T-cell (primary cell): ENCODE results near the gene C2orf72. TPM values are rescaled to one million over a fixed set of nuclear protein-coding genes. Genes with fewer than 3 reads are reported as not detected.

Experiments used
- ATAC-seq, 4 experiments: fragments of 200-7000 bp in 3 of 4; fragments of 150-1000 bp in 1 of 4; cut with Tn5 transposase; replicated peaks in 1 of 4; 1 replicate in 3 of 4; 2 replicates in 1 of 4; pipeline ENCODE4 v1.10.0; 2021; ENCODE audit warnings: moderate library complexity in 3 of 4, mild to moderate bottlenecking in 2 of 4, moderate number of reproducible peaks in 1 of 4
- CTCF ChIA-PET, 2 donors: fragments of 300-600 bp; sonication (Branson Sonifier 250); formaldehyde crosslinking; loops; one replicate each; lab custom pipeline; 2022; ENCODE audit warnings: antibody characterized with exemption in 2 of 2; lab: Charles Lee
- POLR2A ChIA-PET, 2 donors: fragments of 300-600 bp; sonication (Branson Sonifier 250); formaldehyde crosslinking; loops; one replicate each; lab custom pipeline; 2022; ENCODE audit warnings: antibody characterized with exemption in 2 of 2; lab: Charles Lee
- DNase-seq, 35 experiments: peaks; one replicate each; pipeline versions ENCODE4 v3.0.0 to v3.0.0-alpha.2; 2013 to 2023
- H3K27ac ChIP-seq: one replicate; pipeline ENCODE4 v1.5.1; 2013; ENCODE audit warnings: low read length
- H3K27me3 ChIP-seq, 2 experiments: replicated peaks in 1 of 2; 1 replicate in 1 of 2; 2 replicates in 1 of 2; pipeline versions ENCODE4 v1.6.1 to v1.7.0; 2013; ENCODE audit warnings: low read length in 1 of 2, mixed read lengths in 1 of 2; ENCODE audit not compliant: control insufficient read depth in 2 of 2, insufficient read depth in 2 of 2; ENCODE audit errors: extremely low read depth in 1 of 2
- H3K36me3 ChIP-seq, 2 donors: 1 replicate in 1 of 2; 2 replicates in 1 of 2; pipeline versions ENCODE4 v1.6.1 to v1.7.0; 2013; ENCODE audit warnings: low read length in 1 of 2; ENCODE audit not compliant: control insufficient read depth in 2 of 2, insufficient read depth in 1 of 2; ENCODE audit errors: extremely low read depth in 1 of 2
- H3K4me1 ChIP-seq, 2 experiments: 1 replicate in 1 of 2; 2 replicates in 1 of 2; pipeline versions ENCODE4 v1.6.1 to v1.7.0; 2013; ENCODE audit warnings: low read length in 2 of 2, mixed read lengths in 1 of 2; ENCODE audit not compliant: insufficient read depth in 2 of 2, control insufficient read depth in 1 of 2; ENCODE audit errors: extremely low read depth in 1 of 2
- H3K4me3 ChIP-seq, 2 donors: 1 replicate in 1 of 2; 2 replicates in 1 of 2; pipeline versions ENCODE4 v1.5.1 to v1.7.0; 2013; ENCODE audit warnings: mild to moderate bottlenecking in 2 of 2, low read length in 1 of 2, moderate library complexity in 1 of 2; ENCODE audit not compliant: control insufficient read depth in 1 of 2; ENCODE audit errors: extremely low read depth in 1 of 2
- H3K9me3 ChIP-seq: 2 replicates; pipeline ENCODE4 v1.7.0; 2013
- H3K27ac Mint-ChIP-seq, 2 donors: one replicate each; pipeline ENCODE4 v1.8.0; 2020 to 2021; ENCODE audit warnings: mild to moderate bottlenecking in 2 of 2, mixed read lengths in 2 of 2
- H3K27me3 Mint-ChIP-seq, 2 donors: one replicate each; pipeline ENCODE4 v1.8.0; 2021 to 2022; ENCODE audit warnings: mixed read lengths in 2 of 2
- H3K36me3 Mint-ChIP-seq: one replicate; pipeline ENCODE4 v1.8.0; 2021; ENCODE audit warnings: mixed read lengths
- H3K4me1 Mint-ChIP-seq, 3 donors: one replicate each; pipeline ENCODE4 v1.8.0; 2020 to 2022; ENCODE audit warnings: mixed read lengths in 3 of 3, mild to moderate bottlenecking in 1 of 3
- H3K4me3 Mint-ChIP-seq, 3 donors: one replicate each; pipeline ENCODE4 v1.8.0; 2020 to 2022; ENCODE audit warnings: mild to moderate bottlenecking in 3 of 3, mixed read lengths in 3 of 3, moderate library complexity in 3 of 3
- H3K9me3 Mint-ChIP-seq, 3 donors: one replicate each; pipeline ENCODE4 v1.8.0; 2020 to 2022; ENCODE audit warnings: mixed read lengths in 3 of 3
- WGBS: methylation state at CpG from one replicate; pipeline ENCODE4 v1.1.5; 2013; ENCODE audit warnings: missing lambda C conversion rate; ENCODE audit not compliant: insufficient coverage; 5-methylcytosine and 5-hydroxymethylcytosine counted together
- total RNA-seq, 35 experiments: library from RNA in 6 of 35; stranded (reverse) in 6 of 35; fragments of 120-200 nt in 1 of 35; gene quantifications; one replicate each; pipeline versions ENCODE4 v1.2.1 to v1.2.4 and lab custom pipeline; 2013 to 2026

The C2orf72 gene
- total RNA-seq, 5 donors from 2014 or later (not counting 1 experiment from before 2014, with no cell fraction given), result 0.13 to 0.20 TPM; not detected in 3

DNA sequence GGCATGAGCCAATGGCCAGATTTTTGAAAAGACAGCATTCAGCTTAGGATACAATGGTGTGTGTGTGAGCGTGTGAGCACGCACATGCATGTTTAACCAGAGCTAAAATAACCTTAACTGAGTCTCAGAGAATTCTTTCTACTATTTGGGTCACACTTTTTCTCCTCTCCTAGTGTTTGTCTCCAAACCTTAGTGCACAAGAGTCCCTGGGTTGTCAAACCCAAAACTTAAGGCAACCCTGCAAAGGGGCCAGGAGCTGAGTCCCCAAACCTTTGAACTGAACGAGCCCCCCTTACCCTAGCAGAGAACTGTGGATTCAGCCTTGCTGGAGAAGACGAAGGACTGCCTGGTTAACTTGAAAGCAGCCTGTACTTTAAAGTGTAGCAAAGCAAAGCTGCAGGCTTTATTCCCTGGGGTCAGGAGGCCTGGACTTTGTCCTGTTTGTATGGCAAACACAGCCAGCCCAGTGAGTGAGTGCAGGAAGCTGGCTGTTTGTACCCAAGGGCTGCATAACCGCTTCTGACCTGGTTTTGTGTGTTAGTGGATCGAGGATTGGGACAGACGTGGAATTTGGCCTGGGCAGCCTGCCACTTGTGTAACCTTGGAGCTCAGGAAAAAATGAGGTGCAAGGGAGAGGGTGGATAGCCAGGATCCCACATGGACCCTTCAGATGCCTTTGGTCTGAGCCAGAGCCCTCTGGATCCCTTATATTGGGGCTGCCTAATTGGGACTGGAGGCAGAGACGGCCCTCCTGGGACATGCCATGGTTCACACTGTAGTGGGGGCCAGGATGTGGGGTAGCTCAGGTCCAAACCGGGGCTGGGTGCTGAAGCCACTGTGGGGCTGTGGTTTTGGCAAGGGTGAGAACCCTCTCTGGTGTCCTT, 12.9 kb downstream of the C2orf72 start:
- WGBS, result 64% methylated on average over 6 of the region's 9 CpGs
- H3K36me3 Mint-ChIP-seq, result no peaks in the 10 kb centered on the region
- DNase-seq (peak in 1 of 35 experiments; percentile 14), ATAC-seq (no peak)
- ChIA-PET CTCF (no interaction called here), POLR2A (no interaction called here)
- no peaks in the 10 kb centered on the region for H3K9me3 Mint-ChIP-seq
- H3K9me3 ChIP-seq, result no peaks in the 10 kb centered on the region
- H3K4me1 Mint-ChIP-seq, result peaks cover 20 to 23% (median 21%) of the 10 kb centered on the region in 3 donors
- no peak overlapping the region for H3K4me3 ChIP-seq
- H3K27me3 ChIP-seq, result peaks cover 2 to 37% of the 10 kb centered on the region in 2 experiments
- no peak overlapping the region for H3K4me3 Mint-ChIP-seq
- H3K27ac Mint-ChIP-seq, result no peak overlapping the region
- no peaks in the 10 kb centered on the region for H3K36me3 ChIP-seq
- H3K4me1 ChIP-seq, result peaks cover 3 to 28% of the 10 kb centered on the region in 2 experiments
- H3K27ac ChIP-seq, result no peak overlapping the region
- H3K27me3 Mint-ChIP-seq, result peaks cover 6 to 7% of the 10 kb centered on the region in 2 donors

DNA sequence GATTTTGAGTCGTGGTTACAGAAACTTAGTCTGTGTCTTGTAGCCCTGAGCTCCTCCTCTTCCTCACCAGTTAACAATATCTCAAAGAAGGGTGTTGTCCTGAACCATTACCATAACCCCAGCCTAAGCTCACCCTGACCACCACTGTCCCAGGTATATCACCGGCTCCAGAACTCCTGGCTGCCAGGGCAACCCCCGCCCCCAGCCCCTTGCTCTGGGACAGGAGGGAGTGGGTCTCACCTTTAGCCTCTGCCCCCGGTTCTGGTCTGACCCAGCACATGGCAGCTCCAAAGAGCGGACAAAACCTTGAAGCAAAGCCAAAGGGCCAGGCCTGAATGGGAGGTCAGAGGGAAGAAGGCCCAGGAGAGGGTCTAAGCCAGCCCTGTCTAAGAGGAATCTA, 13.8 kb downstream of the C2orf72 start:
- WGBS, result 88% methylated on average over 3 of the region's 5 CpGs
- POLR2A ChIA-PET, result no interaction called here
- peak overlapping the region in 1 of 3 donors; percentile 43 for H3K4me3 Mint-ChIP-seq

DNA sequence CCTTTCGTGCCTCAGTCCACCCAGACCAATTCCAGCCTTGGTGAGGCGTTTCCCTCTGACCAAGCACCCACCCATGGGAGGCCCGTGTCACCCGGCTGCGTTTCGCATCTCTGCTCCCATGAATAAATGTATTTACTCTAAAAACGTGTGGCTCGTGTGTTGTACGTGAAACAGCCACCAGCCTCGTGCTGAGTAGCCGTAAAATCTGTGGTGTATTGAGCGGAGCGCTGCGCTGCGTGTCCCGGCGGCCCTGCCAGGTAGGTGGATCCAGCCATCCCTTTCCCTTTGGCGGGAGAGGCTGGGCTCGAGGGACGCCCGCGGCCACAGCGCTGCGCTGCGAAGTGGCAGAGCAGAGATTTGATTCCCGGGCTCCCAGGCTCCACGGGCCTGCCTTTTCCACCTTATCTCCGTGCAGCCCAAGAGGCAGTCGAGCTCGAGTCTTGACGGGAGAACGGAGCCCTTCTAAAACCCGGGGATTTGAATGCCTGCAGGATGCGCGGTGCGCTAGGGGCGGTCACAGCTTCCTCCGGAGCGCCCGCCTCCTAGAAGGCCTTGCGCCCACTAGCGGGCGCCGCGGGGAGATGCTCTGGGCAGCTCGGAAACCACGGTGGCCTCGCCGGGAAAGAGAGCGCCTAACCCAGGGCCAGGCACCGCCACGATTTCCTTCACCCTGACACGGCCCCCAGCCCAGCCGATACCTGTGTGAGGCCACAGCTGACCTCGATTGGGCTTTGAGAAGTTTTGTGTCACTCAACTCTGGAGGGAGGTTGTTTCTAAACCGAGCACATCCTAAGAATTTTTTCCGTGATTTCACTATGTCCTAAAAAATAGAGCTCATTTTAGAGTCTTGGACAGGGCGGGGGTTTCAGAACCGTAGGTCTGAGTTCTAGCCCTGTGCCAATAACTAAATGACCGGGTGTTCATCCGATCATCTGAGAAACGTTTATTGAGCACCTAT, 15.4 kb downstream of the C2orf72 start:
- DNase-seq (peak; percentile 66 to 89 (median 75)), ATAC-seq (peak; percentile 74 to 77 (median 76))
- peak overlapping the region; percentile 60 to 79 for H3K4me3 ChIP-seq
- ChIA-PET CTCF (interaction anchor here (0.5 to 1.3 kb wide), 15 partner anchors 9 to 1658 kb away, joined by 3 to 8 read pairs (median 3); partner anchors contain the start of gene HTR2B (in 1 of the 2)), POLR2A (interaction anchor here (0.5 kb wide), 2 partner anchors 33 to 1123 kb away, joined by 3 read pairs; no protein-coding TSS in a partner anchor)
- WGBS, result 4% methylated on average over 53 of the region's 62 CpGs
- Mint-ChIP-seq H3K4me3 (peak overlapping the region; percentile 85 to 91 (median 90)), H3K9me3 (no peaks in the 10 kb centered on the region), H3K36me3 (no peaks in the 10 kb centered on the region), H3K4me1 (peaks cover 28 to 34% (median 29%) of the 10 kb centered on the region in 3 donors), H3K27ac (peak overlapping the region; percentile 52 to 63), H3K27me3 (peaks cover 0 to 7% of the 10 kb centered on the region in 2 donors)
- peaks cover 2 to 26% of the 10 kb centered on the region in 2 experiments for H3K27me3 ChIP-seq
- no peak overlapping the region for H3K27ac ChIP-seq
- H3K4me1 ChIP-seq, result peaks cover 7 to 35% of the 10 kb centered on the region in 2 experiments
- H3K9me3 ChIP-seq, result no peaks in the 10 kb centered on the region
- H3K36me3 ChIP-seq, result no peaks in the 10 kb centered on the region

More for the DNA sequence above, 13.8 kb downstream of the C2orf72 start:
- DNase-seq (no peak), ATAC-seq (no peak)
- Histone ChIP-seq H3K27ac (no peak overlapping the region), H3K4me1 (peaks cover 3 to 28% of the 10 kb centered on the region in 2 experiments), H3K4me3 (no peak overlapping the region), H3K36me3 (no peaks in the 10 kb centered on the region), H3K9me3 (no peaks in the 10 kb centered on the region), H3K27me3 (peaks cover 2 to 37% of the 10 kb centered on the region in 2 experiments)
- Mint-ChIP-seq H3K9me3 (no peaks in the 10 kb centered on the region), H3K27me3 (peaks cover 6 to 7% of the 10 kb centered on the region in 2 donors), H3K27ac (peak overlapping the region in 1 of 2 donors; percentile 8), H3K4me1 (peaks cover 21 to 26% (median 22%) of the 10 kb centered on the region in 3 donors), H3K36me3 (no peaks in the 10 kb centered on the region)
- CTCF ChIA-PET, result interaction anchor here in 1 of 2 donors (0.5 kb wide), 1 partner anchor 29 kb away, joined by 4 read pairs; no protein-coding TSS in a partner anchor

DNA sequence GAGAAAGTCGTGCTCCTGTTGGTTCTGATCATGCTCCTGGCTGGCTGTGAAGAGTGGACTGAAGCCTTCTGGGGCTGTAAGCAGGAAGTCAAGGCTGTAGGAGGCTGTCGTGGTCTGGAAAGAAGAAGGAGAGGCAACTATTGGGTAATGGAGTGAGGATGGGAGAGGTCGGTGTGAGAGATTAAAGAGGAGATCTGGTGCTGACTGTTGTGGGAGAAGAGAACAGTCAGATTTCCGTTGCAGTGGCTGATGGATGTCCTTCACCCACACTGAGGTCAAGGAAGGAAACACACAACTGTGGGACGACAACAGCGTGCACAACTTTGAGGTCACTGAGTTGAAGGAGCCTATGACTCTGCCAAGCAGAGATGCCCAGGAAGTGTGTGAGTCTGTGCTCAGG, 16.5 kb downstream of the C2orf72 start:
- H3K27ac Mint-ChIP-seq, result peak overlapping the region in 1 of 2 donors; percentile 47
- ATAC-seq, result no peak
- Histone ChIP-seq H3K9me3 (no peaks in the 10 kb centered on the region), H3K27ac (no peak overlapping the region), H3K27me3 (peaks cover 2 to 19% of the 10 kb centered on the region in 2 experiments), H3K4me1 (peaks cover 15 to 40% of the 10 kb centered on the region in 2 experiments), H3K36me3 (no peaks in the 10 kb centered on the region), H3K4me3 (no peak overlapping the region)
- CTCF ChIA-PET, result interaction anchor here in 1 of 2 donors (0.7 kb wide), 1 partner anchor 732 kb away, joined by 5 read pairs; no protein-coding TSS in a partner anchor
- no peak for DNase-seq
- no peaks in the 10 kb centered on the region for H3K36me3 Mint-ChIP-seq
- peaks cover 0 to 7% of the 10 kb centered on the region in 2 donors for H3K27me3 Mint-ChIP-seq
- H3K4me1 Mint-ChIP-seq, result peaks cover 39 to 44% (median 40%) of the 10 kb centered on the region in 3 donors
- peak overlapping the region; percentile 28 to 91 (median 50) for H3K4me3 Mint-ChIP-seq
- POLR2A ChIA-PET, result no interaction called here
- no peaks in the 10 kb centered on the region for H3K9me3 Mint-ChIP-seq
- 55% methylated on average over 5 of the region's 6 CpGs for WGBS

DNA sequence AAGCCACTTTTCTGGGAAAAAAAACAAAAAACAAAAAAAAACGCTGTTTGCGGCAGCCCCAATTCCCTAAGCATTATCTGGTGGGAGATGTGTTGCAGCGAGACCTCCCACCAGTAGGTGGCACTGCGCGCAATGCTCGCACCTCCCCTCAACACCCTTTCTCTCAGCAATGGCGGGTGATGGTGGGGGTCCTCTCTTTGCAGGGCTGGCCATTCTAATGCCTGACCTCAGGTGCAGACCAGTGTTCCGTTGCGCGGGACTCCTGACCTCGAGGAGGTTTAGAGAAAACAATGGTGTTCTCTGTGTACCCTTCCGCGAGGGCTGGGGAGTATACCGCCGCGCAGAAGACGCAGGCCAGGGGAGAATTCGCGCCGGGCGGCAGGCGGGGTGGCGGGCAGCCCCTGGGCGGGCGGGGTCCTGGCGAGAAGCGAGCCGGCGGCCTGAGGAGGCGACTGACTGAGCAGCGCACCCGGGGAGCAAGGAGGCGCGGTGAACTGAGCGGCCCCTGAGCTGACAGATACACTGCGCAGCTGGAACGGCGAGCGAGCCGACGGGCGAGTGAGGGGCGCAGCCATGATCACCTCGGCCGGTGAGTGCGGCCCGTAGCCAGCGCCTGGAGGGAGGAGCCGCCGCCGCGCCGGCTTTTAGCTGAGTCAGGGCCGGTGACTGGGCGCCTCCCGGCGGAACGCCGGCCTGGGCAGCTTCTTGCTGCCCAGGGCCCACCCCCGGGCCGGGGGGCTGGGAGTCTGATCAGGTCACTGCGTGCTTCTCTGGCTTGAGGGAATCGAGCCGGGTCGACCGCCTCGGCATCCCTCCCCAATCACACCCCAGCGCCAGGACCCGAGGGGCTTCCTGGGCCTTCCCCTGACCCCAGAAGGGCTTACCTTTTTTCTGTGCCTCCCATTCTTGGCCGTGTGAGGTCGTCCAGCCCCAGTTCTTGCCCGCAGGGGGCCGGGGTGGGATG, 19.4 kb downstream of the C2orf72 start, which contains the start of gene PSMD1:
TSS of gene PSMD1 (plus strand) at position 415 of the 964 bp plus-strand sequence. CDS start at position 574, 159 bp downstream.
- peak within 1 kb of the TSS; percentile 89 to 98 (median 96) for H3K4me3 Mint-ChIP-seq
- ATAC-seq, result peak; percentile 83 to 89 (median 84)
- WGBS, result under 1% methylated on average over 62 of the region's 73 CpGs

More for the DNA sequence above, 19.4 kb downstream of the C2orf72 start, which contains the start of gene PSMD1:
- DNase-seq, result peak; percentile 83 to 98 (median 91)
- Histone ChIP-seq H3K36me3 (peaks cover 0 to 6% of the 10 kb centered on the region in 2 donors), H3K27ac (peak within 1 kb of the TSS; percentile 86), H3K4me3 (peak within 1 kb of the TSS; percentile 92 to 96), H3K4me1 (peaks cover 21 to 31% of the 10 kb centered on the region in 2 experiments), H3K9me3 (no peaks in the 10 kb centered on the region), H3K27me3 (peaks cover 0 to 7% of the 10 kb centered on the region in 2 experiments)
- Mint-ChIP-seq H3K27me3 (peaks cover 0 to 3% of the 10 kb centered on the region in 2 donors), H3K36me3 (peaks cover 4% of the 10 kb centered on the region), H3K4me1 (peaks cover 56 to 60% (median 57%) of the 10 kb centered on the region in 3 donors), H3K9me3 (no peaks in the 10 kb centered on the region), H3K27ac (peak within 1 kb of the TSS; percentile 100)
- ChIA-PET CTCF (interaction anchor here (0.7 to 1.3 kb wide), 6 partner anchors 11 to 233 kb away, joined by 3 to 6 read pairs (median 4); partner anchors contain the start of gene HTR2B (in 1 of the 2)), POLR2A (interaction anchor here in 1 of 2 donors (0.6 to 1.2 kb wide), 2 partner anchors 408 to 1144 kb away, joined by 3 to 4 read pairs; partner anchors contain the start of gene NCL)
